Stimulated activated CD4-positive, alpha-beta T cell treated with anti-CD3 and anti-CD28 coated beads, Interleukin-4, amount 100 ng/mL, for 48 hours (primary cell): ENCODE measurements around the gene DYNLL1.
"Not testable (repeated sequence)": the region's sequence is repeated elsewhere in the genome, so short reads cannot be mapped to it uniquely, and the experiment has no call there.

Experiments
- DNase-seq, 2 donors: peaks; one replicate each; pipeline ENCODE4 v3.0.0-alpha.2; 2020; ENCODE audit warnings: low read depth in 2 of 2

Gene DYNLL1

GRCh38 chr12:120515496-120515895 is 19.6 kb downstream of the DYNLL1 start:
- DNase-seq: no peak

GRCh38 chr12:120519324-120519723 is 23.4 kb downstream of the DYNLL1 start:
- not testable (repeated sequence) for DNase-seq

- DNase-seq: no peak
Observed at GRCh38 chr12:120522568-120522967, 26.7 kb downstream of the DYNLL1 start.

- DNase-seq: peak; percentile 81
Observed at GRCh38 chr12:120528861-120529525, 33.1 kb downstream of the DYNLL1 start, which contains the start of gene COQ5. Gene COQ5 (minus strand): TSS chr12:120529158. CDS start chr12:120529141, 17 bp downstream.

GRCh38 chr12:120529641-120530417 is 33.9 kb downstream of the DYNLL1 start:
- DNase-seq: no peak

GRCh38 chr12:120530418-120530761 is 34.5 kb downstream of the DYNLL1 start:
- not testable (repeated sequence) for DNase-seq

GRCh38 chr12:120532701-120533238 is 36.9 kb downstream of the DYNLL1 start:
- no peak for DNase-seq

- DNase-seq: peak; percentile 51 to 54
Observed at GRCh38 chr12:120534203-120534702, 38.3 kb downstream of the DYNLL1 start, which contains the start of gene RNF10. Gene RNF10 (plus strand): TSS chr12:120534356. CDS start chr12:120534812, 456 bp downstream.

- DNase-seq: peak; percentile 38 to 42
Observed at GRCh38 chr12:120534703-120535655, 39.1 kb downstream of the DYNLL1 start.

- no peak for DNase-seq
Observed at GRCh38 chr12:120536064-120536791, 40.3 kb downstream of the DYNLL1 start.

- DNase-seq: no peak
Observed at GRCh38 chr12:120537856-120538220, 41.9 kb downstream of the DYNLL1 start.

GRCh38 chr12:120538281-120539156 is 42.6 kb downstream of the DYNLL1 start:
- no peak for DNase-seq

GRCh38 chr12:120539303-120539702 is 43.4 kb downstream of the DYNLL1 start:
- no peak for DNase-seq

GRCh38 chr12:120540445-120540844 is 44.5 kb downstream of the DYNLL1 start:
- DNase-seq: no peak

- DNase-seq: no peak
Observed at GRCh38 chr12:120542166-120542565, 46.3 kb downstream of the DYNLL1 start.

GRCh38 chr12:120544691-120545090 is 48.8 kb downstream of the DYNLL1 start:
- no peak for DNase-seq

GRCh38 chr12:120546050-120546386 is 50.1 kb downstream of the DYNLL1 start:
- DNase-seq: no peak
